ENCODE measurements around the gene ALK. TPM values are rescaled to one million over a fixed set of nuclear protein-coding genes. Genes with fewer than 3 reads are reported as not detected.

ALK gene
- total RNA-seq, 4 donors from 2014 or later: 0.06 to 4.1 TPM; not detected in 2

GRCh38 chr2:29611261-29611660, 310.1 kb downstream of the ALK start:
- no peak overlapping the region for H3K27ac ChIP-seq
- TF ChIP-seq, protein P1, sequence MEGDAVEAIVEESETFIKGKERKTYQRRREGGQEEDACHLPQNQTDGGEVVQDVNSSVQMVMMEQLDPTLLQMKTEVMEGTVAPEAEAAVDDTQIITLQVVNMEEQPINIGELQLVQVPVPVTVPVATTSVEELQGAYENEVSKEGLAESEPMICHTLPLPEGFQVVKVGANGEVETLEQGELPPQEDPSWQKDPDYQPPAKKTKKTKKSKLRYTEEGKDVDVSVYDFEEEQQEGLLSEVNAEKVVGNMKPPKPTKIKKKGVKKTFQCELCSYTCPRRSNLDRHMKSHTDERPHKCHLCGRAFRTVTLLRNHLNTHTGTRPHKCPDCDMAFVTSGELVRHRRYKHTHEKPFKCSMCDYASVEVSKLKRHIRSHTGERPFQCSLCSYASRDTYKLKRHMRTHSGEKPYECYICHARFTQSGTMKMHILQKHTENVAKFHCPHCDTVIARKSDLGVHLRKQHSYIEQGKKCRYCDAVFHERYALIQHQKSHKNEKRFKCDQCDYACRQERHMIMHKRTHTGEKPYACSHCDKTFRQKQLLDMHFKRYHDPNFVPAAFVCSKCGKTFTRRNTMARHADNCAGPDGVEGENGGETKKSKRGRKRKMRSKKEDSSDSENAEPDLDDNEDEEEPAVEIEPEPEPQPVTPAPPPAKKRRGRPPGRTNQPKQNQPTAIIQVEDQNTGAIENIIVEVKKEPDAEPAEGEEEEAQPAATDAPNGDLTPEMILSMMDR (IDR thresholded peaks at IDR 0.05): no peak
- TF ChIP-seq POLR2A (IDR thresholded peaks at IDR 0.05): no peak
- no peaks in the 10 kb centered on the region for H3K27me3 ChIP-seq
- H3K9me3 ChIP-seq: no peaks in the 10 kb centered on the region
- H3K4me1 ChIP-seq: no peaks in the 10 kb centered on the region
- H3K36me3 ChIP-seq: no peaks in the 10 kb centered on the region
- H3K4me3 ChIP-seq: no peak overlapping the region
- intact Hi-C loops (cut with DNase I; ENCODE audit: low total_unique reads): no loop called here
- no peak for DNase-seq

GRCh38 chr2:29610569-29610968, 310.8 kb downstream of the ALK start:
- no peaks in the 10 kb centered on the region for H3K36me3 ChIP-seq
- no peak overlapping the region for H3K4me3 ChIP-seq
- intact Hi-C loops (cut with DNase I; ENCODE audit: low total_unique reads): no loop called here
- H3K4me1 ChIP-seq: no peaks in the 10 kb centered on the region
- no peak overlapping the region for H3K27ac ChIP-seq
- DNase-seq: no peak
- H3K9me3 ChIP-seq: no peaks in the 10 kb centered on the region
- no peak for TF ChIP-seq POLR2A (IDR thresholded peaks at IDR 0.05)
- TF ChIP-seq, protein P1 (IDR thresholded peaks at IDR 0.05): no peak
- H3K27me3 ChIP-seq: no peaks in the 10 kb centered on the region

- Histone ChIP-seq H3K27me3 (no peaks in the 10 kb centered on the region), H3K27ac (no peak overlapping the region), H3K9me3 (no peaks in the 10 kb centered on the region), H3K4me1 (no peaks in the 10 kb centered on the region), H3K4me3 (no peak overlapping the region), H3K36me3 (no peaks in the 10 kb centered on the region)
- TF ChIP-seq, protein P1 (IDR thresholded peaks at IDR 0.05): no peak
- intact Hi-C loops (cut with DNase I; ENCODE audit: low total_unique reads): no loop called here
- no peak for DNase-seq
Observed at GRCh38 chr2:29607038-29607420, 314.4 kb downstream of the ALK start.

GRCh38 chr2:29606104-29607037, 315.0 kb downstream of the ALK start:
- no peak overlapping the region for H3K4me3 ChIP-seq
- no peak for TF ChIP-seq POLR2A (IDR thresholded peaks at IDR 0.05)
- TF ChIP-seq, protein P1 (IDR thresholded peaks at IDR 0.05): no peak
- H3K27me3 ChIP-seq: no peaks in the 10 kb centered on the region
- intact Hi-C loops (cut with DNase I; ENCODE audit: low total_unique reads): no loop called here
- no peaks in the 10 kb centered on the region for H3K36me3 ChIP-seq
- no peaks in the 10 kb centered on the region for H3K9me3 ChIP-seq
- H3K27ac ChIP-seq: no peak overlapping the region
- DNase-seq: no peak
- H3K4me1 ChIP-seq: no peaks in the 10 kb centered on the region

DNA sequence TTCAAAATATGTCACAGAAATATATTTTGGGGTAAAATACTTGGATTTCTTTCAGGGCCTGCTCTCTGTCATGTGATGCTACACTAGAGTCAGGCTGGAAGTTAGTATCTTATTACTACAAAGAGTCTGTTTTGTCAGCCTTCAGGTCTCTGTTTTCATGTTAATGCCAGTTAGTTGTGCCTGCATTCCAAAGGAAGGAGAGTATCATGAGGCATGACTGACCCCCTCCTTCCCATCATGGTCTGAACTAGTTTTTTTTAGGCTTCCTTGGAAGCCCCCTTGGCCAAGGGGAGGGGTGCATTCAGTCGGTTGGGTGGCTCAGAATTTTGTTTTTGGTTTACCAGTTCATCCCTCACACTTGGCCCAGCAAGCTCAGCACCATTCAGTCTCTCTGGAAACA, 318.0 kb downstream of the ALK start:
- H3K27me3 ChIP-seq: no peaks in the 10 kb centered on the region
- H3K36me3 ChIP-seq: no peaks in the 10 kb centered on the region
- peaks cover 0 to 3% of the 10 kb centered on the region in 2 donors for H3K9me3 ChIP-seq
- H3K4me1 ChIP-seq: no peaks in the 10 kb centered on the region
- TF ChIP-seq POLR2A (IDR thresholded peaks at IDR 0.05): no peak
- TF ChIP-seq, protein P1 (IDR thresholded peaks at IDR 0.05): no peak
- intact Hi-C loops (cut with DNase I; ENCODE audit: low total_unique reads): no loop called here
- no peak overlapping the region for H3K27ac ChIP-seq
- H3K4me3 ChIP-seq: no peak overlapping the region
- DNase-seq: no peak
